ENCODE measurements around the gene PAQR5.

Gene PAQR5

GRCh38 chr15:69398491-69398891 lies 99.8 kb downstream of the PAQR5 start:
- TF ChIP-seq EZH2 (IDR thresholded peaks at IDR 0.05; ENCODE audit: borderline replicate concordance, low read length) (no peak), CTCF (IDR thresholded peaks at IDR 0.05; ENCODE audit: low read length) (no peak)
- Histone ChIP-seq H3K9ac (ENCODE audit: low read length) (no peak overlapping the region), H2AFZ (ENCODE audit: low read length) (no peak overlapping the region), H3K9me3 (ENCODE audit: low read length) (no peaks in the 10 kb centered on the region), H3K4me3 (ENCODE audit: low read depth, low read length, poor library complexity, severe bottlenecking) (no peak overlapping the region), H3F3A (ENCODE audit: insufficient read depth, low read length) (no peaks in the 10 kb centered on the region), H3K9me2 (ENCODE audit: low read depth, low read length) (no peaks in the 10 kb centered on the region), H3K4me2 (ENCODE audit: low read length) (no peak overlapping the region), H3K4me1 (ENCODE audit: insufficient read depth, low read length, severe bottlenecking) (peaks cover 4% of the 10 kb centered on the region), H3K27me3 (ENCODE audit: insufficient read depth, low read length) (no peaks in the 10 kb centered on the region), H3K27ac (ENCODE audit: low read depth, low read length, poor library complexity, severe bottlenecking) (no peak overlapping the region), H3K79me2 (ENCODE audit: insufficient read depth, low read length) (no peaks in the 10 kb centered on the region), H4K20me1 (ENCODE audit: insufficient read depth, low read length) (no peaks in the 10 kb centered on the region), H3K36me3 (ENCODE audit: insufficient read depth, low read length) (no peaks in the 10 kb centered on the region)

GRCh38 chr15:69400850-69401249 lies 102.1 kb downstream of the PAQR5 start:
- H3K9me2 ChIP-seq (ENCODE audit: low read depth, low read length): no peaks in the 10 kb centered on the region
- H4K20me1 ChIP-seq (ENCODE audit: insufficient read depth, low read length): no peaks in the 10 kb centered on the region
- H3K4me1 ChIP-seq (ENCODE audit: insufficient read depth, low read length, severe bottlenecking): no peaks in the 10 kb centered on the region
- no peaks in the 10 kb centered on the region for H3K27me3 ChIP-seq (ENCODE audit: insufficient read depth, low read length)
- TF ChIP-seq EZH2 (IDR thresholded peaks at IDR 0.05; ENCODE audit: borderline replicate concordance, low read length): no peak
- no peak for TF ChIP-seq CTCF (IDR thresholded peaks at IDR 0.05; ENCODE audit: low read length)
- H3K27ac ChIP-seq (ENCODE audit: low read depth, low read length, poor library complexity, severe bottlenecking): no peak overlapping the region
- no peaks in the 10 kb centered on the region for H3K79me2 ChIP-seq (ENCODE audit: insufficient read depth, low read length)
- no peak overlapping the region for H3K9ac ChIP-seq (ENCODE audit: low read length)
- H3K4me2 ChIP-seq (ENCODE audit: low read length): no peak overlapping the region
- no peak overlapping the region for H3K4me3 ChIP-seq (ENCODE audit: low read depth, low read length, poor library complexity, severe bottlenecking)
- no peaks in the 10 kb centered on the region for H3F3A ChIP-seq (ENCODE audit: insufficient read depth, low read length)
- H2AFZ ChIP-seq (ENCODE audit: low read length): no peak overlapping the region
- no peaks in the 10 kb centered on the region for H3K9me3 ChIP-seq (ENCODE audit: low read length)
- no peaks in the 10 kb centered on the region for H3K36me3 ChIP-seq (ENCODE audit: insufficient read depth, low read length)

- H3K4me1 ChIP-seq (ENCODE audit: insufficient read depth, low read length, severe bottlenecking): no peaks in the 10 kb centered on the region
- H3F3A ChIP-seq (ENCODE audit: insufficient read depth, low read length): no peaks in the 10 kb centered on the region
- H3K36me3 ChIP-seq (ENCODE audit: insufficient read depth, low read length): no peaks in the 10 kb centered on the region
- no peak overlapping the region for H3K9ac ChIP-seq (ENCODE audit: low read length)
- H4K20me1 ChIP-seq (ENCODE audit: insufficient read depth, low read length): no peaks in the 10 kb centered on the region
- H3K9me2 ChIP-seq (ENCODE audit: low read depth, low read length): no peaks in the 10 kb centered on the region
- H3K27ac ChIP-seq (ENCODE audit: low read depth, low read length, poor library complexity, severe bottlenecking): no peak overlapping the region
- no peaks in the 10 kb centered on the region for H3K9me3 ChIP-seq (ENCODE audit: low read length)
- no peaks in the 10 kb centered on the region for H3K79me2 ChIP-seq (ENCODE audit: insufficient read depth, low read length)
- TF ChIP-seq CTCF (IDR thresholded peaks at IDR 0.05; ENCODE audit: low read length): no peak
- TF ChIP-seq EZH2 (IDR thresholded peaks at IDR 0.05; ENCODE audit: borderline replicate concordance, low read length): no peak
- no peak overlapping the region for H3K4me2 ChIP-seq (ENCODE audit: low read length)
- no peaks in the 10 kb centered on the region for H3K27me3 ChIP-seq (ENCODE audit: insufficient read depth, low read length)
- H3K4me3 ChIP-seq (ENCODE audit: low read depth, low read length, poor library complexity, severe bottlenecking): no peak overlapping the region
- H2AFZ ChIP-seq (ENCODE audit: low read length): no peak overlapping the region
These were observed 104.1 kb downstream of the PAQR5 start for GRCh38 chr15:69402816-69403215.

Data from OCI-LY1 (cell line).